IMR-90 (cell line): Measurements from ENCODE around the gene OCEL1. TPM values are rescaled to one million over a fixed set of nuclear protein-coding genes. Genes with fewer than 3 reads are reported as not detected.

Source experiments
- ATAC-seq: fragments of 200-7000 bp; cut with Tn5 transposase; 2 replicates; pipeline ENCODE4 v1.9.1; 2020; ENCODE audit warnings: low read depth, mild to moderate bottlenecking, moderate library complexity
- BruUV-seq: library from RNA; stranded (reverse); fragments of 400-500 nt; replicated peaks from 2 replicates; lab custom pipeline; 2021; lab: Mats Ljungman, UMichigan
- CTCF ChIA-PET: fragments of 300-600 bp; formaldehyde crosslinking; extraction: SDS; loops from one replicate; lab custom pipeline; 2021; ENCODE audit warnings: antibody characterized with exemption; lab: Yijun Ruan, JAX
- POLR2A ChIA-PET: fragments of 300-600 bp; sonication (Branson Sonifier 250); formaldehyde crosslinking; loops from one replicate; lab custom pipeline; 2022; ENCODE audit warnings: antibody characterized with exemption; ENCODE audit not compliant: unreplicated experiment; lab: Charles Lee
- DNase-seq: peaks from one replicate; pipeline ENCODE4 v3.0.0; 2013
- H2AFZ ChIP-seq: replicated peaks from 2 replicates; pipeline ENCODE3; 2013; ENCODE audit warnings: low read length, mild to moderate bottlenecking; ENCODE audit not compliant: poor library complexity
- H2AK5ac ChIP-seq: 2 replicates; pipeline ENCODE4 v1.6.1; 2013; ENCODE audit warnings: low read depth, low read length, inconsistent platforms
- H2AK9ac ChIP-seq: replicated peaks from 2 replicates; pipeline ENCODE3; 2013; ENCODE audit warnings: mild to moderate bottlenecking, low read depth, low read length, moderate library complexity; ENCODE audit not compliant: poor library complexity
- H2BK120ac ChIP-seq: 2 replicates; pipeline ENCODE4 v1.6.1; 2013; ENCODE audit warnings: low read depth, low read length, inconsistent platforms
- H2BK15ac ChIP-seq: 3 replicates; pipeline ENCODE4 v1.6.1; 2013; ENCODE audit warnings: low read depth, low read length, inconsistent platforms
- H2BK20ac ChIP-seq: 2 replicates; pipeline ENCODE4 v1.6.1; 2013; ENCODE audit warnings: low read depth, mild to moderate bottlenecking, inconsistent platforms, low read length, moderate library complexity
- H2BK5ac ChIP-seq: 2 replicates; pipeline ENCODE4 v1.6.1; 2013; ENCODE audit warnings: mild to moderate bottlenecking, low read depth, low read length, inconsistent platforms; ENCODE audit not compliant: poor library complexity, severe bottlenecking
- H3K14ac ChIP-seq: replicated peaks from 2 replicates; pipeline ENCODE4 v1.6.1; 2013; ENCODE audit warnings: low read depth, low read length, inconsistent platforms
- H3K18ac ChIP-seq: 2 replicates; pipeline ENCODE4 v1.6.1; 2013; ENCODE audit warnings: low read depth, low read length, control low read depth
- H3K23ac ChIP-seq: 2 replicates; pipeline ENCODE4 v1.6.1; 2013; ENCODE audit warnings: low read depth, low read length, inconsistent platforms
- H3K27ac ChIP-seq: 2 replicates; pipeline ENCODE4 v1.5.1; 2013; ENCODE audit warnings: mild to moderate bottlenecking, control low read depth, low read length; ENCODE audit not compliant: insufficient read depth
- H3K27me3 ChIP-seq: 2 replicates; pipeline ENCODE4 v1.6.1; 2013; ENCODE audit warnings: low read length; ENCODE audit not compliant: control insufficient read depth, insufficient read depth
- H3K36me3 ChIP-seq: 2 replicates; pipeline ENCODE4 v1.6.1; 2013; ENCODE audit warnings: low read length, mixed read lengths; ENCODE audit not compliant: control insufficient read depth, insufficient read depth
- H3K4ac ChIP-seq: 2 replicates; pipeline ENCODE4 v1.6.1; 2013; ENCODE audit warnings: low read depth, low read length, inconsistent platforms
- H3K4me1 ChIP-seq: 2 replicates; pipeline ENCODE4 v1.6.1; 2013; ENCODE audit warnings: low read length, mixed read lengths; ENCODE audit not compliant: control insufficient read depth, insufficient read depth
- H3K4me2 ChIP-seq: 2 replicates; pipeline ENCODE4 v1.6.1; 2013; ENCODE audit warnings: low read depth, mild to moderate bottlenecking, control low read depth, low read length, moderate library complexity
- H3K4me3 ChIP-seq: 2 replicates; pipeline ENCODE4 v1.5.1; 2013; ENCODE audit warnings: low read depth, mild to moderate bottlenecking, control low read depth, low read length, moderate library complexity; ENCODE audit not compliant: insufficient read depth
- H3K56ac ChIP-seq: 2 replicates; pipeline ENCODE4 v1.6.1; 2013; ENCODE audit warnings: low read length, inconsistent platforms; ENCODE audit not compliant: insufficient read depth; ENCODE audit errors: extremely low read depth
- H3K79me1 ChIP-seq, 2 experiments: 2 replicates each; pipeline ENCODE4 v1.6.1; 2013; ENCODE audit warnings: low read length in 2 of 2, inconsistent platforms in 1 of 2, low read depth in 1 of 2
- H3K9ac ChIP-seq: 2 replicates; pipeline ENCODE4 v1.6.1; 2013; ENCODE audit warnings: low read depth, low read length, control low read depth
- H3K9me1 ChIP-seq: 2 replicates; pipeline ENCODE4 v1.6.1; 2013; ENCODE audit warnings: low read length, inconsistent platforms; ENCODE audit not compliant: insufficient read depth
- H3K9me3 ChIP-seq: 2 replicates; pipeline ENCODE4 v1.6.1; 2013; ENCODE audit warnings: low read length; ENCODE audit not compliant: control insufficient read depth, insufficient read depth
- H4K20me1 ChIP-seq: 2 replicates; pipeline ENCODE4 v1.6.1; 2013; ENCODE audit warnings: low read length, inconsistent platforms; ENCODE audit not compliant: insufficient read depth
- H4K5ac ChIP-seq: 2 replicates; pipeline ENCODE4 v1.6.1; 2013; ENCODE audit warnings: mild to moderate bottlenecking, low read depth, low read length, control low read depth
- H4K8ac ChIP-seq, 2 experiments: 2 replicates each; pipeline ENCODE4 v1.6.1; 2013; ENCODE audit warnings: low read depth in 2 of 2, low read length in 2 of 2, control low read depth in 1 of 2, inconsistent platforms in 1 of 2
- H4K91ac ChIP-seq: 2 replicates; pipeline ENCODE4 v1.6.1; 2013; ENCODE audit warnings: low read depth, low read length, inconsistent platforms; ENCODE audit not compliant: insufficient read depth
- MAZ ChIP-seq: IDR thresholded peaks from 2 replicates; pipeline ENCODE4 v1.6.1; 2012; ENCODE audit warnings: low read depth, mild to moderate bottlenecking, low read length, improper control_type of control experiment, moderate library complexity, borderline replicate concordance
- WGBS, 2 experiments: methylation state at CpG; one replicate each; pipeline versions ENCODE4 v1.1.5 to v1.1.7; 2013; ENCODE audit warnings: missing lambda C conversion rate in 2 of 2; ENCODE audit not compliant: insufficient read length in 1 of 2; ENCODE audit errors: extremely low coverage in 2 of 2; 5-methylcytosine and 5-hydroxymethylcytosine counted together
- dilution Hi-C: fragments of 300-500 bp; cut with HindIII; formaldehyde crosslinking; loops from one replicate; pipeline ENCODE4 v1.14.3; 2018; ENCODE audit warnings: low sequenced_read_pairs; ENCODE audit not compliant: unreplicated experiment
- in situ Hi-C: fragments of 300-500 bp; cut with MboI; formaldehyde crosslinking; loops from 3 replicates; pipeline ENCODE4 v1.14.3; 2019; ENCODE audit warnings: low sequenced_read_pairs, inconsistent platforms, mixed read lengths
- intact Hi-C: fragments of 100-400 bp; cut with micrococcal nuclease; formaldehyde crosslinking; loops from 2 replicates; pipeline ENCODE4 v1.10.0; 2022
- polyA plus RNA-seq, 3 experiments: library from polyadenylated mRNA; depleted of rRNA; stranded (reverse); fragments of >200 nt; gene quantifications; 2 replicates each; pipeline ENCODE4 v1.2.3, GENCODE V29; 2012; ENCODE audit warnings: low replicate concordance in 1 of 3
- total RNA-seq: library from RNA; depleted of rRNA; stranded (reverse); fragments of >200 nt; gene quantifications from 2 replicates; pipeline ENCODE4 v1.2.3, GENCODE V29; 2012

The OCEL1 gene
- total and polyA plus RNA-seq, 2 of the 4 experiments (the other 2 are of a cell fraction) = 1.1 to 7.2 TPM

DNA sequence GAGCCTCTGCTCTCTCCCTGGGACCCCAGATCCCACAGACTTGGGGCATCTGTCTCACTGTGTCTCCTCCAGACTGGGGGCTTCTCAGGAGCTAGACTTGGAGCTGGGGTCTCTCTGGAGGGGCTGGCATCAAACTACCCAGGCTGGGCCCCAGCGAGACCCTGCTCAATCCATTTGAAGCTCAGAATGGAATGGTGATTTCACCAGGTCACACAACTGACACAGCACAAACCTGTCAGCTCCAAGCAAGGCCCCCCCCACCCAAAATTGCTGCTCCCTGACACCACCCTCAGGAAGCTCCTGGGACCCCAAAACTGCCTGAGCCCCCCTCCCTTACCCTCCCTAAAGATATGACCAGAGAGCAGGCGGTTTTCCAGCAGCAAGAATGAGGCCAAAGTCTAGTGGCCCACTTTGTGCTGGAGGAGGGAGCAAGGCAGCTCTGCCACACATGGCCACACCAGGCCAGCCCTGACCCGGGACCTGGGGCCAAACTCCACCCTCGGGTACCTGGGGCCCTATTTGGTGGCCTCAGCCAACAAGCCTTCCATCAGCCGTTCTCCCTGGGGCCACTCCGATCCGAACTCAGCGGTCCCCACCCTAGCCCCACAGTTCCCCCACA, 17.3 kb downstream of the OCEL1 start:
- peak overlapping the region; percentile 93 for H2AFZ ChIP-seq
- no peak overlapping the region for H3K56ac ChIP-seq
- intact Hi-C loops (no loop called here), in situ Hi-C loops (no loop called here), dilution Hi-C loops (no loop called here)
- peak overlapping the region; percentile 69; the same call in 1 of the 2 replicates for H3K27ac ChIP-seq
- H3K4me1 ChIP-seq = peaks cover 10% of the 10 kb centered on the region
- peak overlapping the region; percentile 98 for H2AK9ac ChIP-seq
- peaks cover 22 to 51% of the 10 kb centered on the region in 2 experiments for H3K79me1 ChIP-seq
- H2BK5ac ChIP-seq = peak overlapping the region; percentile 6
- H4K5ac ChIP-seq = peak overlapping the region; percentile 13; the same call in 1 of the 2 replicates
- peaks cover 12% of the 10 kb centered on the region; the same call in 1 of the 2 replicates for H3K36me3 ChIP-seq
- no peak overlapping the region for H2BK120ac ChIP-seq
- ATAC-seq = no peak
- no peak overlapping the region for H2BK20ac ChIP-seq
- no peak overlapping the region for H3K18ac ChIP-seq
- no TSS peak for BruUV-seq
- peak overlapping the region; percentile 97 for H3K23ac ChIP-seq
- peak overlapping the region; percentile 74 for H3K9ac ChIP-seq
- H3K27me3 ChIP-seq = no peaks in the 10 kb centered on the region
- TF ChIP-seq MAZ = no peak; the same call in 1 of the 2 replicates
- POLR2A ChIA-PET = no interaction called here
- H3K14ac ChIP-seq = peak overlapping the region; percentile 91
- H2AK5ac ChIP-seq = peak overlapping the region; percentile 93
- 48% methylated on average over 8 of the region's 8 CpGs; no CpG with 5 or more reads in 1 of the 2 experiments for WGBS, 2 experiments
- H3K9me1 ChIP-seq = 0 out of 2 replicates have a peak, but pooled peaks cover 3% of the 10 kb centered on the region
- no peaks in the 10 kb centered on the region for H3K9me3 ChIP-seq
- H3K4ac ChIP-seq = peak overlapping the region; percentile 95
- H4K91ac ChIP-seq = peak overlapping the region; percentile 83
- peak overlapping the region; percentile 90 for H3K4me3 ChIP-seq
- peak overlapping the region; percentile 64 to 89 for H4K8ac ChIP-seq
- DNase-seq = no peak
- H2BK15ac ChIP-seq = no peak overlapping the region
- peak overlapping the region; percentile 78 for H3K4me2 ChIP-seq
- peaks cover 28% of the 10 kb centered on the region for H4K20me1 ChIP-seq
- CTCF ChIA-PET = no interaction called here
